Kidney (tissue), 14 donors: ENCODE results near the gene UGT1A4. TPM values are rescaled to one million over a fixed set of nuclear protein-coding genes. Genes with fewer than 3 reads are reported as not detected.
"Not testable (repeated sequence)": the region's sequence is repeated elsewhere in the genome, so short reads cannot be mapped to it uniquely, and the experiment has no call there.

Experiments used
- DNase-seq, 5 donors: peaks; one replicate each; pipeline ENCODE4 v3.0.0-alpha.2; 2013 to 2020
- FAIRE-seq: peaks from 2 replicates; lab custom pipeline; 2012; peaks lifted over from hg19 to GRCh38; lab: Jason Lieb, UNC
- H3K27ac ChIP-seq, 2 donors: one replicate each; pipeline ENCODE4 v1.7.0; 2013; ENCODE audit warnings: low read depth in 2 of 2, low read length in 2 of 2, inconsistent platforms in 1 of 2
- H3K27me3 ChIP-seq: one replicate; pipeline ENCODE4 v1.7.1; 2013; ENCODE audit warnings: low read length, inconsistent platforms; ENCODE audit not compliant: control insufficient read depth, insufficient read depth
- H3K36me3 ChIP-seq, 3 donors: one replicate each; pipeline versions ENCODE4 v1.7.0 to v1.7.1; 2013; ENCODE audit warnings: low read length in 3 of 3, control low read depth in 1 of 3, inconsistent platforms in 1 of 3; ENCODE audit not compliant: insufficient read depth in 3 of 3, control insufficient read depth in 2 of 3
- H3K4me1 ChIP-seq, 3 donors: one replicate each; pipeline versions ENCODE4 v1.7.0 to v1.7.1; 2013; ENCODE audit warnings: low read length in 3 of 3, inconsistent platforms in 1 of 3, low read depth in 1 of 3; ENCODE audit not compliant: control insufficient read depth in 2 of 3, insufficient read depth in 2 of 3
- H3K4me3 ChIP-seq, 3 donors: one replicate each; pipeline versions ENCODE4 v1.7.0 to v1.8.1; 2013; ENCODE audit warnings: low read length in 3 of 3, control low read depth in 1 of 3, inconsistent platforms in 1 of 3
- H3K9ac ChIP-seq, 3 donors: one replicate each; pipeline versions ENCODE4 v1.7.0 to v1.7.1; 2013; ENCODE audit warnings: low read length in 3 of 3, control low read depth in 1 of 3, inconsistent platforms in 1 of 3
- H3K9me3 ChIP-seq, 3 donors: one replicate each; pipeline versions ENCODE4 v1.7.0 to v1.7.1; 2013; ENCODE audit warnings: low read length in 3 of 3, control low read depth in 1 of 3, inconsistent platforms in 1 of 3; ENCODE audit not compliant: control insufficient read depth in 2 of 3, insufficient read depth in 1 of 3
- CTCF ChIP-seq: IDR thresholded peaks from 3 replicates; pipeline ENCODE4 v1.5.1; 2012; ENCODE audit warnings: mild to moderate bottlenecking, moderate library complexity, borderline replicate concordance; ENCODE audit not compliant: insufficient read depth; ENCODE audit errors: extremely low read depth
- intact Hi-C: fragments of 100-400 bp; cut with DNase I; formaldehyde crosslinking; loops from one replicate; pipeline ENCODE4 v1.11.1; 2022
- polyA plus RNA-seq: library from polyadenylated mRNA; stranded (reverse); fragments of 350-450 nt; fragmentation: Illumina TruSeq; extraction: RNeasy Lipid Tissue Mini Kit (QIAGEN cat#74804); gene quantifications from one replicate; pipeline ENCODE4 v1.2.3, GENCODE V29; 2014; ENCODE audit warnings: low read depth, low replicate concordance; ENCODE audit not compliant: insufficient read depth
- total RNA-seq: library from RNA; stranded (reverse); fragmentation: NEBNext Ultra II Directional; extraction: Animal tissue kit (Norgen Biotek cat#: 25700); gene quantifications from one replicate; pipeline ENCODE4 v1.2.1, GENCODE V29; 2021
- donor health status: control.
- donor health status: control.
- donor health status: control.
- donor health status: control.
- donor health status: control.
- donor health status: DM: yes; HTN: yes; CAD: no.
- donor health status: Normal renal cell carcinoma (clear cell type).

The UGT1A4 gene
- total and polyA plus RNA-seq, 2 donors from 2014 or later: 0.84 to 1.1 TPM

GRCh38 chr2:233740870-233741269 lies 22.3 kb downstream of the UGT1A4 start:
- Histone ChIP-seq H3K27me3 (no peaks in the 10 kb centered on the region), H3K9ac (no peak overlapping the region), H3K4me1 (peaks cover 0 to 6% (median 5%) of the 10 kb centered on the region in 3 donors), H3K9me3 (no peaks in the 10 kb centered on the region), H3K36me3 (peaks cover 0 to 3% (median 0%) of the 10 kb centered on the region in 3 donors), H3K4me3 (no peak overlapping the region), H3K27ac (no peak overlapping the region)
- FAIRE-seq: no peak
- no peak for TF ChIP-seq CTCF
- intact Hi-C loops: no loop called here
- DNase-seq: no peak

- H3K27ac ChIP-seq: no peak overlapping the region
- DNase-seq (peak in 1 of 5 donors; percentile 71), FAIRE-seq (no peak)
- peaks cover 0 to 3% (median 0%) of the 10 kb centered on the region in 3 donors for H3K36me3 ChIP-seq
- no peak overlapping the region for H3K4me3 ChIP-seq
- no peaks in the 10 kb centered on the region for H3K27me3 ChIP-seq
- no peak for TF ChIP-seq CTCF
- H3K9ac ChIP-seq: no peak overlapping the region
- intact Hi-C loops: no loop called here
- peaks cover 0 to 12% (median 5%) of the 10 kb centered on the region in 3 donors for H3K4me1 ChIP-seq
- no peaks in the 10 kb centered on the region for H3K9me3 ChIP-seq
Measured at GRCh38 chr2:233743464-233744259, 25.1 kb downstream of the UGT1A4 start.

- no peak for FAIRE-seq
- DNase-seq: no peak
- Histone ChIP-seq H3K36me3 (peaks cover 0 to 3% (median 0%) of the 10 kb centered on the region in 3 donors), H3K4me3 (no peak overlapping the region), H3K9ac (no peak overlapping the region), H3K27ac (no peak overlapping the region), H3K27me3 (no peaks in the 10 kb centered on the region), H3K9me3 (no peaks in the 10 kb centered on the region), H3K4me1 (peaks cover 0 to 12% (median 3%) of the 10 kb centered on the region in 3 donors)
- intact Hi-C loops: no loop called here
- no peak for TF ChIP-seq CTCF
Measured at GRCh38 chr2:233745073-233745755, 26.7 kb downstream of the UGT1A4 start.

- H3K27me3 ChIP-seq, DNase-seq, H3K4me3 ChIP-seq, H3K9ac ChIP-seq, H3K36me3 ChIP-seq, H3K27ac ChIP-seq, intact Hi-C loops, FAIRE-seq, H3K9me3 ChIP-seq: not testable (repeated sequence)
- peaks cover 0 to 12% (median 3%) of the 10 kb centered on the region in 3 donors for H3K4me1 ChIP-seq
Measured at GRCh38 chr2:233745838-233746237, 27.3 kb downstream of the UGT1A4 start.
